ENCODE measurements around the gene DPPA4. TPM values are rescaled to one million over a fixed set of nuclear protein-coding genes. Genes with fewer than 3 reads are reported as not detected.
"Not testable (repeated sequence)": the region's sequence is repeated elsewhere in the genome, so short reads cannot be mapped to it uniquely, and the experiment has no call there.

The DPPA4 gene
- total and polyA plus RNA-seq, 10 donors = 0.10 to 4.2 (median 0.65) TPM

DNA sequence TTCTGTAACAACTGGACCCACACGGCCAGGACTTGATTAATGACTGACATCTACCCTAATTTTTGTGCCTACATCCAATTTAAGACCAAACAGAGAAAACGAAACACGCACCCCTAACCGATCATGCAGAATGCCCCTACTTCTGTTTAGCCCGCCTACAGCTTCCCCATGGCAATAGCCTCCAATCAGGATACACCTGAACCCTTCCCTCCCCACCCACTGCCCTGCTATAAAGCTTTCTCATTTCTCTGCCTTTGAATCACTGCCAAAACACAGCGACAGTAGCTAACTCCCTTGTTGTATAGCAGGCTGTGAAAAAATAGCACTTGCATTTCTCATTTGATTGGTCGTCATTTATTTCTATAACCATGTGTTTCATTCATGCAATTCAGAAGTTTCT lies 45.2 kb upstream of the DPPA4 start:
- TF ChIP-seq, protein P1, sequence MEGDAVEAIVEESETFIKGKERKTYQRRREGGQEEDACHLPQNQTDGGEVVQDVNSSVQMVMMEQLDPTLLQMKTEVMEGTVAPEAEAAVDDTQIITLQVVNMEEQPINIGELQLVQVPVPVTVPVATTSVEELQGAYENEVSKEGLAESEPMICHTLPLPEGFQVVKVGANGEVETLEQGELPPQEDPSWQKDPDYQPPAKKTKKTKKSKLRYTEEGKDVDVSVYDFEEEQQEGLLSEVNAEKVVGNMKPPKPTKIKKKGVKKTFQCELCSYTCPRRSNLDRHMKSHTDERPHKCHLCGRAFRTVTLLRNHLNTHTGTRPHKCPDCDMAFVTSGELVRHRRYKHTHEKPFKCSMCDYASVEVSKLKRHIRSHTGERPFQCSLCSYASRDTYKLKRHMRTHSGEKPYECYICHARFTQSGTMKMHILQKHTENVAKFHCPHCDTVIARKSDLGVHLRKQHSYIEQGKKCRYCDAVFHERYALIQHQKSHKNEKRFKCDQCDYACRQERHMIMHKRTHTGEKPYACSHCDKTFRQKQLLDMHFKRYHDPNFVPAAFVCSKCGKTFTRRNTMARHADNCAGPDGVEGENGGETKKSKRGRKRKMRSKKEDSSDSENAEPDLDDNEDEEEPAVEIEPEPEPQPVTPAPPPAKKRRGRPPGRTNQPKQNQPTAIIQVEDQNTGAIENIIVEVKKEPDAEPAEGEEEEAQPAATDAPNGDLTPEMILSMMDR (IDR thresholded peaks at IDR 0.05 in 8 of 11, conservative IDR thresholded peaks at IDR 0.05 in 3 of 11) = no peak
- TF ChIP-seq POLR2AphosphoS5 (IDR thresholded peaks at IDR 0.05) = no peak
- no peak for TF ChIP-seq POLR2A (IDR thresholded peaks at IDR 0.05)
- H3K27me3 ChIP-seq (replicated peaks in 1 of 7) = no peaks in the 10 kb centered on the region
- H3K27ac ChIP-seq = no peak overlapping the region
- no peaks in the 10 kb centered on the region for H3K9me3 ChIP-seq
- intact Hi-C loops (cut with DNase I; ENCODE audit: low total_unique reads) = no loop called here
- H3K4me1 ChIP-seq = no peaks in the 10 kb centered on the region
- no peaks in the 10 kb centered on the region for H3K36me3 ChIP-seq
- WGBS, 5 donors = 44 to 61% (median 51%) methylated on average over 7 of the region's 7 CpGs
- no peak for DNase-seq
- no peak overlapping the region for H3K4me3 ChIP-seq

DNA sequence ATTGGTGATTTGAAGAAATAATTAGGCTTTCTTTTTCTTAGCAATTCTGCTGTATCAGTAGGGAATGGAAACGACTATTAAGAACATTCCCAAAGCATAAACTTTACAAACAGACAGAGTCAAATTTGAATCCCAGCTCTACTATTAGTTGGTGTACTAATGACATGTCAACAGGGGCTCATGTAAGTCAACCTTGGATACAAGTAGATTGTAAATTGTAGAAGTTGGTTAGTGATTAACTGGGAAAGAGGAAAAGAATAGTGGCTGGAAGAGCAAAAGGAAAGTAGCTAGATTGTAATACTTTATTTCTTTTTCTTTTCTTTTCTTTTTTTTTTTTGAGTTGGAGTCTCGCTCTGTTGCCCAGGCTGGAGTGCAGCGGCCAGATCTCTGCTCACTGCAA lies 38.6 kb upstream of the DPPA4 start:
- no peak overlapping the region for H3K27ac ChIP-seq
- H3K27me3 ChIP-seq (replicated peaks in 1 of 7) = no peaks in the 10 kb centered on the region
- H3K4me1 ChIP-seq = no peaks in the 10 kb centered on the region
- intact Hi-C loops (cut with DNase I; ENCODE audit: low total_unique reads) = no loop called here
- no peak overlapping the region for H3K4me3 ChIP-seq
- TF ChIP-seq, protein P1 (IDR thresholded peaks at IDR 0.05 in 8 of 11, conservative IDR thresholded peaks at IDR 0.05 in 3 of 11) = no peak
- TF ChIP-seq POLR2A (IDR thresholded peaks at IDR 0.05) (no peak), POLR2AphosphoS5 (IDR thresholded peaks at IDR 0.05) (no peak)
- WGBS, 5 donors = 85 to 95% (median 86%) methylated on average over 3 of the region's 3 CpGs
- H3K9me3 ChIP-seq = no peaks in the 10 kb centered on the region
- no peak for DNase-seq
- no peaks in the 10 kb centered on the region for H3K36me3 ChIP-seq

DNA sequence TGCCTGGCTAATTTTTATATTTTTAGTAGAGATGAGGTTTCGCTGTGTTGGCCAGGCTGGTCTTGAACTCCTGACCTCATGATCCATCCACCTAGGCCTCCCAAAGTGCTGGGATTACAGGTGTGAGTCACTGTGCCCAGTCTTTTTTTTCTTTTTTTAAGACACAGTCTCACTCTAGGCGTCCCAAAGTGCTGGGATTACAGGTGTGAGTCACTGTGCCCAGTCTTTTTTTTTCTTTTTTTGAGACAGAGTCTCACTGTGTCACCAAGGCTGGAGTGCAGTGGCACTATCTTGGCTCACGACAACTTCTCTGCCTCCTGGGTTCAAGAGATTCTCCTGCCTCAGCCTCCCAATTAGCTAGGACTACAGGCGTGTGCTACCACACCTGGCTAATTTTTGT lies 37.1 kb upstream of the DPPA4 start:
- H3K27me3 ChIP-seq (replicated peaks in 1 of 7); H3K36me3 ChIP-seq; H3K27ac ChIP-seq; H3K4me3 ChIP-seq; intact Hi-C loops (cut with DNase I; ENCODE audit: low total_unique reads); H3K9me3 ChIP-seq; DNase-seq; H3K4me1 ChIP-seq: not testable (repeated sequence)
- WGBS, 5 donors = 88 to 97% (median 93%) methylated on average over 4 of the region's 4 CpGs

DNA sequence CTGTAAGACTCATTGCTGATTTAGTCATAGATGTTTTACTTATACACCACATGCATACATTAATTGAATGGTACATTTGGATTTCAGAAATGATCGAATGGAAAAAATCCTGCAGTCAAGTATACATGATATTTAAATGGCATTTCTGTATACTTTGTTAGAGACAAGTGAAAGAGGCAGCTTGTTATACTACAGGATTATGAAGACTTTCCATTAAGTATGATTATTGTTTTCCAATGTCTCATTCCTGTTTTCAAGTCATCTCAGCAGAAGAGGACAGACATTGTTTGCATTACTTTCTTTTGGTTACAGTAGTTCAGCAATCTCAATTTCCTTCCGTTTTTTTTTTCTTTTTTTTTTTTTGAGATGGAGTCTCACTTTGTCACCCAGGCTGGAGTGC lies 36.6 kb upstream of the DPPA4 start:
- intact Hi-C loops (cut with DNase I; ENCODE audit: low total_unique reads) = no loop called here

More for the DNA sequence above, 36.6 kb upstream of the DPPA4 start:
- H3K9me3 ChIP-seq = no peaks in the 10 kb centered on the region
- no peaks in the 10 kb centered on the region for H3K36me3 ChIP-seq
- TF ChIP-seq POLR2A (IDR thresholded peaks at IDR 0.05) = no peak
- TF ChIP-seq POLR2AphosphoS5 (IDR thresholded peaks at IDR 0.05) = no peak
- TF ChIP-seq, protein P1 (IDR thresholded peaks at IDR 0.05 in 8 of 11, conservative IDR thresholded peaks at IDR 0.05 in 3 of 11) = no peak
- DNase-seq = no peak
- no peaks in the 10 kb centered on the region for H3K4me1 ChIP-seq
- H3K27ac ChIP-seq = no peak overlapping the region
- WGBS, 5 donors = 61 to 88% (median 76%) methylated on average over 2 of the region's 2 CpGs
- no peak overlapping the region for H3K4me3 ChIP-seq
- H3K27me3 ChIP-seq (replicated peaks in 1 of 7) = no peaks in the 10 kb centered on the region

Measured in spleen (tissue), 11 donors.